GM18526 (cell line): ENCODE measurements around the gene HSPA12B.

ENCODE experiments used
- POLR2A ChIP-seq: IDR thresholded peaks from 3 replicates; pipeline ENCODE4 v1.6.1; 2011; ENCODE audit not compliant: insufficient read length; ENCODE audit errors: extremely low read depth

Gene HSPA12B

GRCh38 chr20:3745686-3746173 lies 13.2 kb downstream of the HSPA12B start:
- no peak for TF ChIP-seq POLR2A

- TF ChIP-seq POLR2A = no peak
Observed at GRCh38 chr20:3747471-3747870, 15.0 kb downstream of the HSPA12B start.

GRCh38 chr20:3748073-3748472 lies 15.6 kb downstream of the HSPA12B start:
- TF ChIP-seq POLR2A = no peak

- TF ChIP-seq POLR2A = no peak
Observed at GRCh38 chr20:3749087-3749688, 16.7 kb downstream of the HSPA12B start.

GRCh38 chr20:3749689-3750531 lies 17.4 kb downstream of the HSPA12B start:
- TF ChIP-seq POLR2A = no peak

GRCh38 chr20:3751305-3751674 lies 18.8 kb downstream of the HSPA12B start:
- no peak for TF ChIP-seq POLR2A

- no peak for TF ChIP-seq POLR2A
Observed at GRCh38 chr20:3751675-3752385, 19.3 kb downstream of the HSPA12B start.

- TF ChIP-seq POLR2A = no peak
Observed at GRCh38 chr20:3752386-3752759, 19.9 kb downstream of the HSPA12B start.

GRCh38 chr20:3753098-3753497 lies 20.6 kb downstream of the HSPA12B start:
- TF ChIP-seq POLR2A = no peak

- no peak for TF ChIP-seq POLR2A
Observed at GRCh38 chr20:3753501-3754275, 21.2 kb downstream of the HSPA12B start.

- TF ChIP-seq POLR2A = no peak
Observed at GRCh38 chr20:3754276-3754630, 21.8 kb downstream of the HSPA12B start.

GRCh38 chr20:3755269-3755668 lies 22.8 kb downstream of the HSPA12B start:
- no peak for TF ChIP-seq POLR2A

- no peak for TF ChIP-seq POLR2A
Observed at GRCh38 chr20:3755814-3756480, 23.5 kb downstream of the HSPA12B start.

GRCh38 chr20:3757268-3757667 lies 24.8 kb downstream of the HSPA12B start:
- TF ChIP-seq POLR2A = no peak

GRCh38 chr20:3758566-3758965 lies 26.1 kb downstream of the HSPA12B start:
- TF ChIP-seq POLR2A = no peak
